ENCODE data around the gene ADD3. TPM values are rescaled to one million over a fixed set of nuclear protein-coding genes. Genes with fewer than 3 reads are reported as not detected.

Gene ADD3
- total RNA-seq, 1 donor from 2014 or later = 113 TPM

- no peak overlapping the region for H3K4me3 ChIP-seq (ENCODE audit: low read length in 3 of 3)
- no peaks in the 10 kb centered on the region for H3K36me3 ChIP-seq (ENCODE audit: control insufficient read depth in 3 of 3, insufficient read depth in 3 of 3, low read length in 3 of 3)
- H3K9ac ChIP-seq (ENCODE audit: low read depth in 1 of 3, low read length in 3 of 3) = no peak overlapping the region
- H3K9me3 ChIP-seq (ENCODE audit: control insufficient read depth in 3 of 3, low read length in 3 of 3) = no peaks in the 10 kb centered on the region
- peaks cover 0 to 7% (median 2%) of the 10 kb centered on the region in 3 donors for H3K27me3 ChIP-seq (ENCODE audit: control insufficient read depth in 3 of 3, insufficient read depth in 3 of 3, low read length in 3 of 3)
- H3K4me1 ChIP-seq (ENCODE audit: control insufficient read depth in 3 of 3, insufficient read depth in 3 of 3, low read length in 3 of 3) = peaks cover 0 to 4% (median 2%) of the 10 kb centered on the region in 3 donors
- H3K27ac ChIP-seq (ENCODE audit: low read depth, low read length) = no peak overlapping the region
Observed at GRCh38 chr10:109967739-109968088, 40.1 kb upstream of the ADD3 start.

- H3K9me3 ChIP-seq (ENCODE audit: control insufficient read depth in 3 of 3, low read length in 3 of 3) = no peaks in the 10 kb centered on the region
- peaks cover 0 to 7% (median 2%) of the 10 kb centered on the region in 3 donors for H3K27me3 ChIP-seq (ENCODE audit: control insufficient read depth in 3 of 3, insufficient read depth in 3 of 3, low read length in 3 of 3)
- H3K9ac ChIP-seq (ENCODE audit: low read depth in 1 of 3, low read length in 3 of 3) = no peak overlapping the region
- H3K27ac ChIP-seq (ENCODE audit: low read depth, low read length) = no peak overlapping the region
- no peak overlapping the region for H3K4me3 ChIP-seq (ENCODE audit: low read length in 3 of 3)
- no peaks in the 10 kb centered on the region for H3K36me3 ChIP-seq (ENCODE audit: control insufficient read depth in 3 of 3, insufficient read depth in 3 of 3, low read length in 3 of 3)
- peaks cover 0 to 4% (median 2%) of the 10 kb centered on the region in 3 donors for H3K4me1 ChIP-seq (ENCODE audit: control insufficient read depth in 3 of 3, insufficient read depth in 3 of 3, low read length in 3 of 3)
Observed at GRCh38 chr10:109968953-109969759, 38.6 kb upstream of the ADD3 start.

GRCh38 chr10:109969760-109970346 lies 37.9 kb upstream of the ADD3 start:
- Histone ChIP-seq H3K4me3 (ENCODE audit: low read length in 3 of 3) (no peak overlapping the region), H3K27me3 (ENCODE audit: control insufficient read depth in 3 of 3, insufficient read depth in 3 of 3, low read length in 3 of 3) (peaks cover 0 to 7% (median 2%) of the 10 kb centered on the region in 3 donors), H3K9me3 (ENCODE audit: control insufficient read depth in 3 of 3, low read length in 3 of 3) (no peaks in the 10 kb centered on the region), H3K4me1 (ENCODE audit: control insufficient read depth in 3 of 3, insufficient read depth in 3 of 3, low read length in 3 of 3) (peaks cover 0 to 4% (median 2%) of the 10 kb centered on the region in 3 donors), H3K27ac (ENCODE audit: low read depth, low read length) (no peak overlapping the region), H3K9ac (ENCODE audit: low read depth in 1 of 3, low read length in 3 of 3) (no peak overlapping the region), H3K36me3 (ENCODE audit: control insufficient read depth in 3 of 3, insufficient read depth in 3 of 3, low read length in 3 of 3) (no peaks in the 10 kb centered on the region)

DNA sequence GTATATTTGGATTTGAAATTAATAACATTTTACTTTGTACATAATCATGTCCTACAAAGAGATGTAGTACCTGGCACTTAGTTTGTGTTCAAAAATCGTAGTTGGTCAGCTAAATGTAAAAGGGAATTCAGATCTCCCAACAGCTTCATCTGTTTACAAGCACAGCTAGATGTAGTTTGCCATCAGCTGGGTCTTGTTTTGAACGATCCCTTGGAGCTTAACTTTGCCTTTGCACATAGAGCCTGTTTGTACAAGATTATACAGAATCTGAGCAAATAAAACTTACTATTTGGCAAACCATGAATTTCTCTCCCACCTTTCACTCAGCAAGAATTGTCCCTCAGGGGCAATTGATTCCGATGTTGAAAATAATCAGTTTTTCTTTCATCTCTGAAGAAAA lies 36.1 kb upstream of the ADD3 start:
- Histone ChIP-seq H3K27ac (ENCODE audit: low read depth, low read length) (no peak overlapping the region), H3K4me1 (ENCODE audit: control insufficient read depth in 3 of 3, insufficient read depth in 3 of 3, low read length in 3 of 3) (peaks cover 0 to 4% (median 2%) of the 10 kb centered on the region in 3 donors), H3K27me3 (ENCODE audit: control insufficient read depth in 3 of 3, insufficient read depth in 3 of 3, low read length in 3 of 3) (peaks cover 0 to 3% (median 2%) of the 10 kb centered on the region in 3 donors), H3K9me3 (ENCODE audit: control insufficient read depth in 3 of 3, low read length in 3 of 3) (no peaks in the 10 kb centered on the region), H3K4me3 (ENCODE audit: low read length in 3 of 3) (no peak overlapping the region), H3K36me3 (ENCODE audit: control insufficient read depth in 3 of 3, insufficient read depth in 3 of 3, low read length in 3 of 3) (no peaks in the 10 kb centered on the region), H3K9ac (ENCODE audit: low read depth in 1 of 3, low read length in 3 of 3) (no peak overlapping the region)

DNA sequence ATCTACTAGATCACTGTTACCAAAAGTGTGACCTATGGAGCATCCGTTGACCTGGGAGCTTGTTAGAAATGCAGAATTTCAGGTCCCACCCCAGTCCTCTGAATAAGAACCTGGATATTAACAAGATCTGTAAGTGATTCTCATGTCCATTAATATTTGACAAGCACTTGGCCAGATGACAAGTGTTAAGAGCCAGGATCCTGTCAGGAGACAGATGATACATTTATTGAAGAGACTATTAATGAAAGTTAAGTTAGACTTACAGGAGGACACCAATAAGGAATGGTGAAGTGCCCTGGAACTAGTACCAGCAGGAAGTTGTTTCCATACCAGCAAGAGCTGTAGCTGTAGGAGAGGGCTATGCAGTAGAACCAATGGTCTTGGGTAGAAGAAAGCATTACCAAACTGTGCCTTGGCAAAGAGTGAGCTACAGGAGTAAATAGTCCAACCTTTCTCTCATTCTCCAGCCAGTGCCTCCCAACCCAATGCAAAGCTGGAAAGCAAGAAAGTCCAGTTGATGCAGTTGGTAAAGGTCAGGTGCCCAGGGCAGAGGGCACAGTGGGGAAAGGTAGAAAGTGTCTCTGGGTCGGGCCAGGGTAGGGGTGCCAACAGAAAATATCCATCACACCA lies 35.3 kb upstream of the ADD3 start:
- Histone ChIP-seq H3K27ac (ENCODE audit: low read depth, low read length) (no peak overlapping the region), H3K9ac (ENCODE audit: low read depth in 1 of 3, low read length in 3 of 3) (no peak overlapping the region), H3K9me3 (ENCODE audit: control insufficient read depth in 3 of 3, low read length in 3 of 3) (no peaks in the 10 kb centered on the region), H3K4me3 (ENCODE audit: low read length in 3 of 3) (no peak overlapping the region), H3K27me3 (ENCODE audit: control insufficient read depth in 3 of 3, insufficient read depth in 3 of 3, low read length in 3 of 3) (peaks cover 0 to 3% (median 2%) of the 10 kb centered on the region in 3 donors), H3K4me1 (ENCODE audit: control insufficient read depth in 3 of 3, insufficient read depth in 3 of 3, low read length in 3 of 3) (peaks cover 0 to 5% (median 4%) of the 10 kb centered on the region in 3 donors), H3K36me3 (ENCODE audit: control insufficient read depth in 3 of 3, insufficient read depth in 3 of 3, low read length in 3 of 3) (no peaks in the 10 kb centered on the region)

DNA sequence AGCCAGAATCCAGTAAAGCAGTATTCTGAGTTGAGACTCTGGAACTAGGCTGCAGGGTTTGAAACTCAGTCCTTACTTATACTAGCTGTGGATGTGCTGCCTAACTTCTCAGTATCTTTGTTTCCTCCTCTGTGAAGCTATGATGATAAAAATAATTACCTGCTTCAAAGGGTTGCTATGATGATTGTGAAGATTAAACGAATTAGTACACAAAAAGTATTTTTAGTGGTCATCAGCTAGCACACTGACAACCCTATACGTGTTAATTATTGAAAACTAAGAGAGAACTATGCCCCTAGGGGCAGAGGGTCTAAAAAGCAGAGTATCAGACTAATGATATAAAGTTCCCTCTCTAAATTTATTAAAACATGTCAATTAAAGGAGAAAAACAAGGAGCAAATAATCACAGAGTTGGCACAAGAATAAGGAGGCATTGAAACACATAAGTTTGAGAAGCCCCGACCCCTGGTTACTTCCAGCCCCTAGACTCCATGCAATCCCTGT lies 34.4 kb upstream of the ADD3 start:
- Histone ChIP-seq H3K27ac (ENCODE audit: low read depth, low read length) (no peak overlapping the region), H3K9ac (ENCODE audit: low read depth in 1 of 3, low read length in 3 of 3) (no peak overlapping the region), H3K27me3 (ENCODE audit: control insufficient read depth in 3 of 3, insufficient read depth in 3 of 3, low read length in 3 of 3) (peaks cover 0 to 3% (median 2%) of the 10 kb centered on the region in 3 donors), H3K4me1 (ENCODE audit: control insufficient read depth in 3 of 3, insufficient read depth in 3 of 3, low read length in 3 of 3) (peaks cover 0 to 5% (median 4%) of the 10 kb centered on the region in 3 donors), H3K36me3 (ENCODE audit: control insufficient read depth in 3 of 3, insufficient read depth in 3 of 3, low read length in 3 of 3) (no peaks in the 10 kb centered on the region), H3K4me3 (ENCODE audit: low read length in 3 of 3) (no peak overlapping the region), H3K9me3 (ENCODE audit: control insufficient read depth in 3 of 3, low read length in 3 of 3) (no peaks in the 10 kb centered on the region)

DNA sequence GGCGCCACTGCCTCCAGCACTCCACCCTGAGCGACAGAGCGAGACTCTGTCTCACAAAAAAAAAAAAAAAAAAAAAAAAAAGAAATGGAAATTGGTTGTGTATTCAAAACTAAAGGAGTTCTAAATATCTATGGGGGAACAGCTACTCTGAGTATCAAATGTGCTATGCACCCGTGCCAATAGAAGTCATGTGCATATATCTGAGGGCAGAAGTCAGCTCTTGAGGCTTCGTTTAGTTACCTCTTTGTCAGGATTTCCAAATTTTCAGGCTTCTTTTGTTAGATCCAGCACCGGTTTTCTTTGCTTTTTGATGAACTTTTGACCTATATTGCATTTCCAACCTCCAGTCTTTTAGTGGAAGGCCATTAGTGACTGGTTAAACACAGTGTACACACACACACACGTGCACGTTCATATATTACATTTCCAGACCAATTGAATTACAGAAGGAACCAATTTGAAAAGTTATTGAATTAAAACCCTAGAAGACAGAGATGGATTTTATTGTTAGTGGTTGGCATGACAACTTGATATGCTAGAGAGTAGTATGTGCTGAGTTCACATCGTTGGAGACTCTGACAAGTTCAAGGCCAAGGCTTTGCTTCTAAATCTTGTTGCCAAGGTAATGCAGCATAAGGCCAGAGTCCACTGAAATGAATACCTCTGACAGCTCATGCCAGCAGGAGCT lies 33.1 kb upstream of the ADD3 start:
- peaks cover 0 to 3% (median 2%) of the 10 kb centered on the region in 3 donors for H3K27me3 ChIP-seq (ENCODE audit: control insufficient read depth in 3 of 3, insufficient read depth in 3 of 3, low read length in 3 of 3)
- no peak overlapping the region for H3K4me3 ChIP-seq (ENCODE audit: low read length in 3 of 3)
- no peak overlapping the region for H3K27ac ChIP-seq (ENCODE audit: low read depth, low read length)
- H3K36me3 ChIP-seq (ENCODE audit: control insufficient read depth in 3 of 3, insufficient read depth in 3 of 3, low read length in 3 of 3) = no peaks in the 10 kb centered on the region
- no peaks in the 10 kb centered on the region for H3K9me3 ChIP-seq (ENCODE audit: control insufficient read depth in 3 of 3, low read length in 3 of 3)
- H3K4me1 ChIP-seq (ENCODE audit: control insufficient read depth in 3 of 3, insufficient read depth in 3 of 3, low read length in 3 of 3) = peaks cover 0 to 5% (median 4%) of the 10 kb centered on the region in 3 donors
- no peak overlapping the region for H3K9ac ChIP-seq (ENCODE audit: low read depth in 1 of 3, low read length in 3 of 3)

DNA sequence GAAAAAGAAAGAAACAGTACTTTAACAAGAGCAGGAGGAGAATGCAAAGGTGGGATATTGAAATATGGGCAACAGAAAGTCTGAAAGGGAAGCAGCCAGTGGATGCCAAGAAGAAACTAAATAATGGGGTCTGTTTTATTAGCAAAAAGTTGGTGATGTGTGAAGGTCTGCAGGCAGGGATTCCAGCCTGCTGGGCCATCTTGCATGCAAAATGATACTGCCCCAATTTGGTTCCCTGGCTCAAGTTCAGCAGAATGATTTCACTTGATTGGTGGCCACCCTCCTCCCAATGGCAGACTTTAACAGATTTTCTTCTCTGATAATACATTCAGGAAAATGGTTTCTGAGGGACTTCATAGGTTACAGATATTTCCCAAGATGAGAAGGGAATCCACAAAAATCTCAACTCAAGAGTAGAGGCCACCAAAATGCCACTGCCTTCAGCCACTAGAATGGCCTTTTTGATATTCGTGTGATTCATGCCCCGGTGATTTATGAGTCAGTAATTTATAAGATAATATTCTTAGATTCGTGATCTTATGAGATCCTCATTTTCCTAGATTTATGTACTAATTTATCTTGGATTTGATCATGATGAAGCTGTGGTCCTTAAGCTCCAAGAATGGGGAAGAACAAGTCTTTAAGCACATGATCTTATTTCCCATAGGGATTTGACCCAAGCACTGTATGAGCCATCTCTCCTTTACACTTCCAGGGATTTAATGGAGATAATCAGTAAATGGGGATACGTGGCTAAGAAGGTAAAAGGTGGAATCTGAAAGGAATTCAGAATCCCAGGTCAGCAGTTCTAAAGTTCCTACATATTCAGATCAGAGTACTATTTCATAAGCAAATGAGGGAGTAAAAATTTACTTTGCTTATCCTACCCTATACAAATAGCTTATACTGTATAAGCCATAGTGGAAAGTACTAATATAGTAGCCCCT lies 32.3 kb upstream of the ADD3 start:
- no peak overlapping the region for H3K4me3 ChIP-seq (ENCODE audit: low read length in 3 of 3)
- H3K9ac ChIP-seq (ENCODE audit: low read depth in 1 of 3, low read length in 3 of 3) = no peak overlapping the region
- no peak overlapping the region for H3K27ac ChIP-seq (ENCODE audit: low read depth, low read length)
- H3K9me3 ChIP-seq (ENCODE audit: control insufficient read depth in 3 of 3, low read length in 3 of 3) = no peaks in the 10 kb centered on the region
- peaks cover 0 to 5% (median 4%) of the 10 kb centered on the region in 3 donors for H3K4me1 ChIP-seq (ENCODE audit: control insufficient read depth in 3 of 3, insufficient read depth in 3 of 3, low read length in 3 of 3)
- peaks cover 0 to 2% (median 0%) of the 10 kb centered on the region in 3 donors for H3K27me3 ChIP-seq (ENCODE audit: control insufficient read depth in 3 of 3, insufficient read depth in 3 of 3, low read length in 3 of 3)
- H3K36me3 ChIP-seq (ENCODE audit: control insufficient read depth in 3 of 3, insufficient read depth in 3 of 3, low read length in 3 of 3) = no peaks in the 10 kb centered on the region

DNA sequence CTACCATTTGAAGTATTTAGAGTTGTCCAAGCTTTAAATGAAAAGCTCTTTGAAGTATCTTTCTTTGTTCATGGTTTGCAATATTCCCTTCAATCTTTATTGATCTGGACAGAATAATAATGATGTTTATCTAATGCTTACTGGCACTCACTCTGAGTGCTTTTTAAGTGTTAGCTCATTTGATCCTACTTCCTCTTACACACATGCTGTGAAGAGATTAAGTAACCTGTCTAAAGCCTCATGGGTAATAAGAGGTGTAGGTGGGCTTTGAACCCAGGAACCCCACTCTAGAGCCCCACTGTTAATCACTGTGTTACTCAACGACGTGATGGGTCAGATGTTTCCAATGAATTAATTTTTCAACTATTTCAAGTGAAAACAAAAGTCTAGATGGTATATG lies 31.1 kb upstream of the ADD3 start:
- Histone ChIP-seq H3K9me3 (ENCODE audit: control insufficient read depth in 3 of 3, low read length in 3 of 3) (no peaks in the 10 kb centered on the region), H3K36me3 (ENCODE audit: control insufficient read depth in 3 of 3, insufficient read depth in 3 of 3, low read length in 3 of 3) (no peaks in the 10 kb centered on the region), H3K27me3 (ENCODE audit: control insufficient read depth in 3 of 3, insufficient read depth in 3 of 3, low read length in 3 of 3) (peaks cover 0 to 2% (median 0%) of the 10 kb centered on the region in 3 donors), H3K4me3 (ENCODE audit: low read length in 3 of 3) (no peak overlapping the region), H3K4me1 (ENCODE audit: control insufficient read depth in 3 of 3, insufficient read depth in 3 of 3, low read length in 3 of 3) (peaks cover 0 to 5% (median 4%) of the 10 kb centered on the region in 3 donors), H3K27ac (ENCODE audit: low read depth, low read length) (no peak overlapping the region), H3K9ac (ENCODE audit: low read depth in 1 of 3, low read length in 3 of 3) (no peak overlapping the region)

All from skeletal muscle tissue (tissue), 4 donors.